H1 (cell line): ENCODE data around the gene MIPEP. TPM values are rescaled to one million over a fixed set of nuclear protein-coding genes. Genes with fewer than 3 reads are reported as not detected.

Experiments used
- CTCF ChIA-PET: fragments of 300-600 bp; sonication (Branson Sonifier 250); formaldehyde crosslinking; loops from one replicate; lab custom pipeline; 2021; ENCODE audit not compliant: partially characterized antibody; lab: Charles Lee
- POLR2A ChIA-PET: fragments of 300-600 bp; sonication (Branson Sonifier 250); formaldehyde crosslinking; loops from one replicate; lab custom pipeline; 2021; ENCODE audit warnings: inconsistent platforms; ENCODE audit not compliant: partially characterized antibody; lab: Charles Lee
- DNase-seq, 2 experiments: peaks; one replicate each; pipeline versions ENCODE4 v3.0.0 to v3.0.0-alpha.2; 2010 to 2022; ENCODE audit warnings: low spot score in 2 of 2, low read depth in 1 of 2, mixed read lengths in 1 of 2
- FAIRE-seq: peaks from 2 replicates; lab custom pipeline; 2011; peaks lifted over from hg19 to GRCh38; lab: Jason Lieb, UNC
- H2AFZ ChIP-seq: 2 replicates; pipeline ENCODE4 v1.8.1; 2012; ENCODE audit warnings: low read length, inconsistent platforms
- H2AK5ac ChIP-seq: 2 replicates; pipeline ENCODE4 v1.6.1; 2013; ENCODE audit warnings: low read depth, low read length
- H2BK120ac ChIP-seq: replicated peaks from 2 replicates; pipeline ENCODE3; 2013; ENCODE audit warnings: low read depth, low read length, inconsistent platforms
- H2BK12ac ChIP-seq: 2 replicates; pipeline ENCODE4 v1.6.1; 2013; ENCODE audit warnings: low read depth, low read length
- H2BK15ac ChIP-seq: 2 replicates; pipeline ENCODE4 v1.6.1; 2013; ENCODE audit warnings: low read length
- H2BK20ac ChIP-seq: 2 replicates; pipeline ENCODE4 v1.6.1; 2013; ENCODE audit warnings: low read length
- H2BK5ac ChIP-seq: 2 replicates; pipeline ENCODE4 v1.6.1; 2013; ENCODE audit warnings: low read depth, low read length
- H3K14ac ChIP-seq: 2 replicates; pipeline ENCODE4 v1.6.1; 2013; ENCODE audit warnings: inconsistent platforms; ENCODE audit not compliant: insufficient read length
- H3K18ac ChIP-seq: 2 replicates; pipeline ENCODE4 v1.6.1; 2013; ENCODE audit warnings: low read length; ENCODE audit errors: extremely low read depth
- H3K23ac ChIP-seq: 2 replicates; pipeline ENCODE4 v1.6.1; 2013; ENCODE audit warnings: inconsistent platforms; ENCODE audit not compliant: insufficient read length
- H3K23me2 ChIP-seq: 2 replicates; pipeline ENCODE4 v1.6.1; 2013; ENCODE audit warnings: low read depth, low read length
- H3K27ac ChIP-seq: 2 replicates; pipeline ENCODE4 v1.6.1; 2011; ENCODE audit warnings: low read depth, low read length, inconsistent platforms
- H3K27me3 ChIP-seq, 4 experiments: replicated peaks in 1 of 4; 1 replicate in 1 of 4; 2 replicates in 3 of 4; pipeline versions ENCODE4 v1.6.1 to v1.8.1; 2011 to 2013; ENCODE audit warnings: low read length in 3 of 4, mild to moderate bottlenecking in 3 of 4, inconsistent platforms in 2 of 4, mixed read lengths in 2 of 4, moderate library complexity in 1 of 4; ENCODE audit not compliant: control insufficient read depth in 3 of 4, insufficient read depth in 3 of 4; ENCODE audit errors: extremely low read depth in 1 of 4
- H3K36me3 ChIP-seq, 4 experiments: 2 replicates each; pipeline versions ENCODE4 v1.6.1 to v1.8.1; 2011 to 2013; ENCODE audit warnings: mild to moderate bottlenecking in 4 of 4, low read length in 3 of 4, moderate library complexity in 2 of 4, control low read depth in 1 of 4, inconsistent platforms in 1 of 4; ENCODE audit not compliant: insufficient read depth in 4 of 4, control insufficient read depth in 2 of 4
- H3K4ac ChIP-seq: replicated peaks from 2 replicates; pipeline ENCODE3; 2013; ENCODE audit warnings: low read length, low read depth, mixed read lengths, inconsistent platforms; ENCODE audit not compliant: insufficient read length
- H3K4me1 ChIP-seq, 4 experiments: replicated peaks in 1 of 4; 1 replicate in 1 of 4; 2 replicates in 3 of 4; pipeline versions ENCODE4 v1.6.1 to v1.8.1; 2011 to 2013; ENCODE audit warnings: low read length in 3 of 4, inconsistent platforms in 2 of 4, mixed read lengths in 1 of 4; ENCODE audit not compliant: insufficient read depth in 4 of 4, control insufficient read depth in 3 of 4
- H3K4me2 ChIP-seq, 2 experiments: 2 replicates each; pipeline versions ENCODE4 v1.6.1 to v1.8.1; 2011 to 2013; ENCODE audit warnings: low read depth in 2 of 2, low read length in 2 of 2, control low read depth in 1 of 2, inconsistent platforms in 1 of 2, mild to moderate bottlenecking in 1 of 2; ENCODE audit not compliant: insufficient read depth in 1 of 2
- H3K4me3 ChIP-seq, 4 experiments: fragments of 200-600, 300-600 bp in 1 of 4; sonication (generic), shearing (Covaris generic), sonication (Bioruptor Twin) in 1 of 4; 2 replicates each; pipeline versions ENCODE4 v1.5.1 to v1.8.1; 2011 to 2016; ENCODE audit warnings: low read length in 4 of 4, low read depth in 3 of 4, control low read depth in 2 of 4, inconsistent platforms in 2 of 4, mild to moderate bottlenecking in 2 of 4, mixed read lengths in 1 of 4, moderate library complexity in 1 of 4; ENCODE audit not compliant: insufficient read depth in 2 of 4; ENCODE audit errors: extremely low read depth in 1 of 4
- H3K56ac ChIP-seq: replicated peaks from 2 replicates; pipeline ENCODE3; 2013; ENCODE audit warnings: low read depth, mild to moderate bottlenecking, mixed read lengths, low read length, inconsistent platforms; ENCODE audit not compliant: insufficient read length
- H3K79me1 ChIP-seq: 2 replicates; pipeline ENCODE4 v1.6.1; 2013; ENCODE audit warnings: low read depth, low read length, control low read depth
- H3K79me2 ChIP-seq, 2 experiments: 2 replicates each; pipeline versions ENCODE4 v1.6.1 to v1.8.1; 2012 to 2013; ENCODE audit warnings: low read length in 2 of 2, mild to moderate bottlenecking in 2 of 2, inconsistent platforms in 1 of 2; ENCODE audit not compliant: insufficient read depth in 2 of 2, control insufficient read depth in 1 of 2
- H3K9ac ChIP-seq, 4 experiments: replicated peaks in 1 of 4; 1 replicate in 1 of 4; 2 replicates in 3 of 4; pipeline versions ENCODE4 v1.6.1 to v1.8.1; 2011 to 2013; ENCODE audit warnings: low read depth in 3 of 4, low read length in 3 of 4, control low read depth in 2 of 4, mild to moderate bottlenecking in 2 of 4, moderate library complexity in 2 of 4, inconsistent platforms in 1 of 4; ENCODE audit errors: extremely low read depth in 1 of 4
- H3K9me3 ChIP-seq, 2 experiments: 2 replicates each; pipeline versions ENCODE4 v1.6.1 to v1.8.1; 2012 to 2013; ENCODE audit warnings: mild to moderate bottlenecking in 2 of 2, moderate library complexity in 2 of 2, control low read depth in 1 of 2, inconsistent platforms in 1 of 2, low read depth in 1 of 2, low read length in 1 of 2, mixed read lengths in 1 of 2; ENCODE audit not compliant: insufficient read depth in 2 of 2
- H4K20me1 ChIP-seq, 2 experiments: replicated peaks in 1 of 2; 2 replicates each; pipeline versions ENCODE3 to v1.8.1; 2011 to 2013; ENCODE audit warnings: inconsistent platforms in 2 of 2, low read length in 2 of 2, mild to moderate bottlenecking in 1 of 2; ENCODE audit not compliant: insufficient read depth in 2 of 2, control insufficient read depth in 1 of 2
- H4K5ac ChIP-seq: 2 replicates; pipeline ENCODE4 v1.6.1; 2013; ENCODE audit warnings: low read length, low read depth, mixed read lengths, inconsistent platforms; ENCODE audit not compliant: insufficient read length
- H4K8ac ChIP-seq: 2 replicates; pipeline ENCODE4 v1.8.0; 2013; ENCODE audit warnings: mild to moderate bottlenecking, moderate library complexity, low read length, inconsistent platforms; ENCODE audit not compliant: insufficient read depth; ENCODE audit errors: extremely low read depth
- H4K91ac ChIP-seq: replicated peaks from 2 replicates; pipeline ENCODE3; 2013; ENCODE audit warnings: low read length, mixed read lengths, inconsistent platforms; ENCODE audit not compliant: insufficient read length
- BACH1 ChIP-seq: IDR thresholded peaks from 2 replicates; pipeline ENCODE4 v1.6.1; 2012; ENCODE audit warnings: low read length, improper control_type of control experiment
- CEBPB ChIP-seq: IDR thresholded peaks from 2 replicates; pipeline ENCODE4 v1.6.1; 2012; ENCODE audit warnings: low read depth, low read length
- CHD2 ChIP-seq: IDR thresholded peaks from 2 replicates; pipeline ENCODE4 v1.6.1; 2012; ENCODE audit warnings: low read length, improper control_type of control experiment
- GABPA ChIP-seq: IDR thresholded peaks from 2 replicates; pipeline ENCODE4 v1.6.1; 2011; ENCODE audit warnings: mild to moderate bottlenecking, low read length, moderate library complexity, borderline replicate concordance; ENCODE audit not compliant: insufficient read depth
- KDM1A ChIP-seq: fragments of 200-600, 300-600 bp; sonication (generic); IDR thresholded peaks from 2 replicates; pipeline ENCODE4 v1.7.1; 2016; ENCODE audit warnings: mild to moderate bottlenecking, low read length, borderline replicate concordance
- KDM5A ChIP-seq: fragments of 200-600 bp; IDR thresholded peaks from 2 replicates; pipeline ENCODE4 v1.7.1; 2012; ENCODE audit warnings: mild to moderate bottlenecking, low read length, inconsistent platforms, mixed read lengths
- POLR2AphosphoS5 ChIP-seq: IDR thresholded peaks from 2 replicates; pipeline ENCODE4 v1.6.1; 2011; ENCODE audit warnings: low read depth, low read length
- RAD21 ChIP-seq, 2 experiments: IDR thresholded peaks in 1 of 2; conservative IDR thresholded peaks in 1 of 2; 2 replicates each; pipeline ENCODE4 v1.6.1; 2011; ENCODE audit warnings: low read depth in 2 of 2, low read length in 2 of 2, improper control_type of control experiment in 1 of 2, inconsistent platforms in 1 of 2, mild to moderate bottlenecking in 1 of 2, moderate library complexity in 1 of 2
- RXRA ChIP-seq: IDR thresholded peaks from 2 replicates; pipeline ENCODE4 v1.6.1; 2011; ENCODE audit warnings: low read depth, mild to moderate bottlenecking, low read length, moderate library complexity; ENCODE audit not compliant: insufficient read depth
- SIX5 ChIP-seq: IDR thresholded peaks from 2 replicates; pipeline ENCODE4 v1.6.1; 2011; ENCODE audit warnings: mild to moderate bottlenecking, low read depth, low read length
- TBP ChIP-seq: IDR thresholded peaks from 2 replicates; pipeline ENCODE4 v1.6.1; 2011; ENCODE audit warnings: low read depth, low read length, improper control_type of control experiment
- WGBS, 2 experiments: shearing (Covaris generic) in 1 of 2; methylation state at CpG; one replicate each; pipeline versions ENCODE4 v1.1.6 to v1.1.7; 2013 to 2015; ENCODE audit warnings: low lambda C conversion rate in 2 of 2, mixed read lengths in 2 of 2, inconsistent platforms in 1 of 2, low coverage in 1 of 2, missing lambda C conversion rate in 1 of 2; ENCODE audit not compliant: insufficient replicate concordance in 2 of 2, insufficient coverage in 1 of 2, insufficient read length in 1 of 2; ENCODE audit errors: extremely low coverage in 1 of 2, missing lambda C conversion rate in 1 of 2; 5-methylcytosine and 5-hydroxymethylcytosine counted together
- polyA plus RNA-seq, 7 experiments: library from polyadenylated mRNA; depleted of rRNA in 3 of 7; stranded (reverse) in 5 of 7; unstranded in 2 of 7; fragments of >200 nt in 5 of 7; fragments of 200-250 nt in 2 of 7; gene quantifications; 1 replicate in 5 of 7; 2 replicates in 1 of 7; 4 replicates in 1 of 7; pipeline versions ENCODE4 v1.2.1 to v1.2.3, GENCODE V29; 2011 to 2013; ENCODE audit warnings: missing spikeins in 2 of 7, mixed read lengths in 2 of 7
- total RNA-seq: library from RNA; stranded (reverse); fragmentation: NEBNext Ultra II Directional; extraction: Animal tissue kit (Norgen Biotek cat#: 25700); gene quantifications from 2 replicates; pipeline ENCODE4 v1.2.1, GENCODE V29; 2021

Gene MIPEP
- total and polyA plus RNA-seq, 2 of the 8 experiments (the other 6 are each of a cell fraction or from before 2014, with no cell fraction given): 24.0 to 24.2 TPM

DNA sequence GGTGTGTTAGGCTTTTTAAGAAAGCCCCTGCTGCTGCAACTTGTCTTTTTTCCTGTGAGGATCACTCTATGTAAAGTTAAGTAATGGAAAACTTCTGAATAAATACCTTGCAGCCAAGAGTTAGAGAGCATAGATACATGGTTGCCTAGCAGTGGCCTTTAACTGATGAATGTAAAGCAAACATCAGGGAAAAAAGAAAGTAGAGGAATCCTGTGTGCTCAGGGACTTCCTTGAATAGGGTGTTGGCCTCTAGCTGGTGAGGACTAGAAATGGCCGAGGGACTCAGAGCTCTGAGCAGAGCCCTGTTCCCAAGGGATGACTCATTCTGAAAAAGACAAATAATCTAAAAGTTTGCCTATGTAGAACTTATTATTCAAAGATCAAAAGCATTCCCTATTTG lies 135.7 kb downstream of the MIPEP start:
- H2BK120ac ChIP-seq: no peak overlapping the region
- H3K4me3 ChIP-seq: no peak overlapping the region
- CTCF ChIA-PET: no interaction called here
- no peaks in the 10 kb centered on the region for H3K27me3 ChIP-seq
- H3K27ac ChIP-seq: no peak overlapping the region
- no peak overlapping the region for H3K56ac ChIP-seq
- H2BK15ac ChIP-seq: no peak overlapping the region
- 68% methylated on average over 1 of the region's 1 CpG; no CpG with 5 or more reads in 1 of the 2 experiments for WGBS, 2 experiments
- H3K18ac ChIP-seq: no peak overlapping the region
- H4K5ac ChIP-seq: no peak overlapping the region
- TF ChIP-seq RAD21 (IDR thresholded peaks at IDR 0.05 in 1 of 2, conservative IDR thresholded peaks at IDR 0.05 in 1 of 2; ENCODE audit: low read depth in 2 of 2, low read length in 2 of 2) (no peak), RXRA (no peak), SIX5 (no peak), TBP (no peak), CHD2 (no peak), CEBPB (no peak), KDM5A (no peak), POLR2AphosphoS5 (no peak), BACH1 (no peak), KDM1A (no peak), GABPA (no peak)
- TF ChIP-seq, all 59 proteins: peak for 0
- no peak overlapping the region for H3K4me2 ChIP-seq
- H3K9ac ChIP-seq: no peak overlapping the region
- H3K9me3 ChIP-seq: no peaks in the 10 kb centered on the region
- H3K23ac ChIP-seq: no peak overlapping the region
- DNase-seq (no peak), FAIRE-seq (no peak)
- H2BK12ac ChIP-seq: no peak overlapping the region
- H3K4me1 ChIP-seq: peaks cover 0 to 13% (median 8%) of the 10 kb centered on the region in 4 experiments; a peak in 6 of 7 replicates
- H3K79me1 ChIP-seq: no peaks in the 10 kb centered on the region
- POLR2A ChIA-PET: no interaction called here
- no peak overlapping the region for H3K4ac ChIP-seq
- no peaks in the 10 kb centered on the region for H3K79me2 ChIP-seq
- no peaks in the 10 kb centered on the region for H4K20me1 ChIP-seq
- no peak overlapping the region for H4K8ac ChIP-seq
- no peaks in the 10 kb centered on the region; a peak in 1 of 8 replicates for H3K36me3 ChIP-seq
- no peaks in the 10 kb centered on the region for H3K23me2 ChIP-seq
- no peak overlapping the region for H4K91ac ChIP-seq
- H2AK5ac ChIP-seq: no peak overlapping the region
- no peak overlapping the region for H2BK20ac ChIP-seq
- no peak overlapping the region for H2AFZ ChIP-seq
- no peak overlapping the region for H2BK5ac ChIP-seq
- H3K14ac ChIP-seq: no peak overlapping the region
